HG02623 (cell line): ENCODE data around the gene ISY1.
"Not testable (repeated sequence)": the region's sequence is repeated elsewhere in the genome, so short reads cannot be mapped to it uniquely, and the experiment has no call there.

ENCODE experiments used
- ATAC-seq: cut with Tn5 transposase; IDR thresholded peaks from one replicate; pipeline ENCODE4 v1.9.1; 2021; ENCODE audit warnings: moderate library complexity; ENCODE audit not compliant: unreplicated experiment

Gene ISY1

GRCh38 chr3:129121016-129121791 lies 39.7 kb downstream of the ISY1 start:
- peak; percentile 23 for ATAC-seq

GRCh38 chr3:129120254-129121004 lies 40.4 kb downstream of the ISY1 start:
- ATAC-seq = peak; percentile 65

GRCh38 chr3:129119365-129120100 lies 41.3 kb downstream of the ISY1 start:
- ATAC-seq = no peak

- no peak for ATAC-seq
Measured at GRCh38 chr3:129118745-129119144, 42.1 kb downstream of the ISY1 start.

- ATAC-seq = no peak
Measured at GRCh38 chr3:129117134-129117533, 43.7 kb downstream of the ISY1 start.

- ATAC-seq = no peak
Measured at GRCh38 chr3:129116482-129116946, 44.3 kb downstream of the ISY1 start.

GRCh38 chr3:129114455-129114854 lies 46.4 kb downstream of the ISY1 start:
- no peak for ATAC-seq

GRCh38 chr3:129112308-129113052 lies 48.4 kb downstream of the ISY1 start:
- ATAC-seq = no peak

GRCh38 chr3:129111076-129111780 lies 49.6 kb downstream of the ISY1 start:
- not testable (repeated sequence) for ATAC-seq

- no peak for ATAC-seq
Measured at GRCh38 chr3:129107793-129108192, 53.1 kb downstream of the ISY1 start.

- no peak for ATAC-seq
Measured at GRCh38 chr3:129106866-129107565, 53.8 kb downstream of the ISY1 start.

GRCh38 chr3:129106320-129106719 lies 54.5 kb downstream of the ISY1 start:
- no peak for ATAC-seq

GRCh38 chr3:129105862-129106261 lies 55.0 kb downstream of the ISY1 start:
- ATAC-seq = no peak

- no peak for ATAC-seq
Measured at GRCh38 chr3:129104498-129105079, 56.3 kb downstream of the ISY1 start.

- no peak for ATAC-seq
Measured at GRCh38 chr3:129104051-129104450, 56.8 kb downstream of the ISY1 start.

- ATAC-seq = no peak
Measured at GRCh38 chr3:129103296-129103695, 57.6 kb downstream of the ISY1 start.

GRCh38 chr3:129101370-129102138 lies 59.3 kb downstream of the ISY1 start:
- ATAC-seq = no peak

GRCh38 chr3:129100274-129100673 lies 60.6 kb downstream of the ISY1 start:
- ATAC-seq = no peak
